ENCODE measurements around the gene DSPP. TPM values are rescaled to one million over a fixed set of nuclear protein-coding genes. Genes with fewer than 3 reads are reported as not detected.

DSPP gene
- total and polyA plus RNA-seq, 2 of the 8 experiments (the other 6 are each of a cell fraction or from before 2014, with no cell fraction given) = not detected

DNA sequence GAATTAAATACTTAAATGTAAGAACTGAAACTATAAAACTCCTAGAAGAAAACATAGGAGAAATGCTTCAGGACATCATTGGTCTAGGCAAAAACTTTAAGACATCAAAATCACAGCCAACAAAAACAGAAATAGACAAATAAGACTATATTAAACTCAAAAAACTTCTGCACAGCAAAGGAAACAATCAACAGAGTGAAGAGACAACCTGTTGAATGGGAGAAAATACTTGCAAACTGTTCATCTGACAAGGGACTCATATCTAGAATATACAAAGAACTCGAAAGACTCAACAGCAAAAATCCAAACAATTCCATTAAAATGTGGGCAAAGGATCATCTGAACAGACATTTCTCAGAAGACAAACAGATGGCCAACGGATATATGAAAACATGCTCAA is 16.2 kb upstream of the DSPP start (continued):
- no peak for TF ChIP-seq CBX5 (IDR thresholded peaks at IDR 0.05; ENCODE audit: low read depth, low read length)

DNA sequence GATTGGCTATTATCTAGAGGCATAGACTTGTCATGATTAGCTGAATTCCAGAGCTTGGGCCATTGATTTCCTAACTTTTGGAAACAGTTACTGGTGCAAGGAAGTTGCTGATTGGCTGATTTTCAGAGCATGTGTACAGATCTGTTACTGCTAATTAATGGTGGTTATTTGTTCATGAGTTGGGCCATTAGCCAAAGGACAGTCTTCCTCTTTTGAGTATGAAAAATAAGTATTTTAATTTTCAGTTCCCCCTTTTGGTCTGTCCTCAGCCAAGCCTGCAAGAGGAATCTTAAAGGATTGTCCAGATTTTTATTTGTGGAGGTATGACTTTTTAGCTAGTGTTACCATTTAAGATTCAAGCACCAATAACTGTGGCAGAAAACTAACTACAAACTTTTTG is 7.0 kb upstream of the DSPP start:
- H2AFZ ChIP-seq (ENCODE audit: low read length) = no peak overlapping the region; the same call in 1 of the 2 replicates
- no peaks in the 10 kb centered on the region for H3K9me3 ChIP-seq (ENCODE audit: insufficient read depth in 2 of 2, low read depth in 1 of 2, low read length in 1 of 2)
- H3K18ac ChIP-seq (ENCODE audit: extremely low read depth, low read length) = no peak overlapping the region
- no peak overlapping the region for H4K8ac ChIP-seq (ENCODE audit: extremely low read depth, insufficient read depth, low read length)
- no peak overlapping the region for H3K4me3 ChIP-seq (ENCODE audit: extremely low read depth in 1 of 4, insufficient read depth in 2 of 4, low read depth in 3 of 4, low read length in 4 of 4)
- no peaks in the 10 kb centered on the region; a peak in 1 of 8 replicates for H3K36me3 ChIP-seq (ENCODE audit: control insufficient read depth in 2 of 4, insufficient read depth in 4 of 4, low read length in 3 of 4)
- no peak overlapping the region for H4K5ac ChIP-seq (ENCODE audit: insufficient read length, low read depth, low read length)
- no peak overlapping the region for H2BK15ac ChIP-seq (ENCODE audit: low read length)
- no peak overlapping the region for H4K91ac ChIP-seq (replicated peaks; ENCODE audit: insufficient read length, low read length)
- H2BK5ac ChIP-seq (ENCODE audit: low read depth, low read length) = no peak overlapping the region
- no peak overlapping the region for H2BK20ac ChIP-seq (ENCODE audit: low read length)
- H3K79me2 ChIP-seq (ENCODE audit: control insufficient read depth in 1 of 2, insufficient read depth in 2 of 2, low read length in 2 of 2) = no peaks in the 10 kb centered on the region
- H3K23me2 ChIP-seq (ENCODE audit: low read depth, low read length) = no peaks in the 10 kb centered on the region
- H3K4me2 ChIP-seq (ENCODE audit: insufficient read depth in 1 of 2, low read depth in 2 of 2, low read length in 2 of 2) = no peak overlapping the region
- H4K20me1 ChIP-seq (replicated peaks in 1 of 2; ENCODE audit: control insufficient read depth in 1 of 2, insufficient read depth in 2 of 2, low read length in 2 of 2) = no peaks in the 10 kb centered on the region
- DNase-seq (ENCODE audit: low read depth in 1 of 2, low spot score in 2 of 2) = no peak
- no peak for FAIRE-seq
- no peak overlapping the region for H2BK12ac ChIP-seq (ENCODE audit: low read depth, low read length)
- TF ChIP-seq CBX5 (IDR thresholded peaks at IDR 0.05; ENCODE audit: low read depth, low read length) (no peak), FOSL1 (IDR thresholded peaks at IDR 0.05; ENCODE audit: insufficient read depth, low read depth, low read length) (no peak), PHF8 (conservative IDR thresholded peaks at IDR 0.05; ENCODE audit: low read depth, low read length) (no peak), RXRA (IDR thresholded peaks at IDR 0.05; ENCODE audit: insufficient read depth, low read depth, low read length) (no peak), KDM4A (IDR thresholded peaks at IDR 0.05; ENCODE audit: low read depth, low read length, severe bottlenecking) (no peak), CBX8 (IDR thresholded peaks at IDR 0.05; ENCODE audit: borderline replicate concordance, low read depth, low read length) (no peak), TAF7 (optimal IDR thresholded peaks at IDR 0.05; ENCODE audit: borderline replicate concordance, low read depth, low read length) (no peak), BACH1 (IDR thresholded peaks at IDR 0.05; ENCODE audit: low read length) (no peak), EZH2 (IDR thresholded peaks at IDR 0.05; ENCODE audit: low read depth, low read length, severe bottlenecking) (no peak)
- TF ChIP-seq, protein P1, sequence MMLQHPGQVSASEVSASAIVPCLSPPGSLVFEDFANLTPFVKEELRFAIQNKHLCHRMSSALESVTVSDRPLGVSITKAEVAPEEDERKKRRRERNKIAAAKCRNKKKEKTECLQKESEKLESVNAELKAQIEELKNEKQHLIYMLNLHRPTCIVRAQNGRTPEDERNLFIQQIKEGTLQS (IDR thresholded peaks at IDR 0.05; ENCODE audit: insufficient read depth, low read depth, low read length) = no peak
- TF ChIP-seq, protein P2, sequence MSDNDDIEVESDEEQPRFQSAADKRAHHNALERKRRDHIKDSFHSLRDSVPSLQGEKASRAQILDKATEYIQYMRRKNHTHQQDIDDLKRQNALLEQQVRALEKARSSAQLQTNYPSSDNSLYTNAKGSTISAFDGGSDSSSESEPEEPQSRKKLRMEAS (IDR thresholded peaks at IDR 0.05) = no peak
- no peak overlapping the region for H2AK5ac ChIP-seq (ENCODE audit: low read depth, low read length)
- H3K14ac ChIP-seq (ENCODE audit: insufficient read length) = no peak overlapping the region
- H3K4ac ChIP-seq (replicated peaks; ENCODE audit: insufficient read length, low read depth, low read length) = no peak overlapping the region
- ChIA-PET CTCF (ENCODE audit: partially characterized antibody) (interaction anchor here (0.7 to 0.8 kb wide), 2 partner anchors 52 to 135 kb away, joined by 3 to 4 read pairs; no protein-coding TSS in a partner anchor), POLR2A (ENCODE audit: partially characterized antibody) (no interaction called here)
- H3K4me1 ChIP-seq (replicated peaks in 1 of 4; ENCODE audit: control insufficient read depth in 3 of 4, insufficient read depth in 4 of 4, low read length in 3 of 4) = 0 out of 7 replicates have a peak, but pooled peaks cover 0 to 4% (median 1%) of the 10 kb centered on the region in 4 experiments
- no peaks in the 10 kb centered on the region for H3K27me3 ChIP-seq (replicated peaks in 1 of 4; ENCODE audit: control insufficient read depth in 3 of 4, extremely low read depth in 1 of 4, insufficient read depth in 3 of 4, low read length in 3 of 4)
- no peak overlapping the region for H3K27ac ChIP-seq (ENCODE audit: low read depth, low read length)
- no peak overlapping the region for H3K56ac ChIP-seq (replicated peaks; ENCODE audit: insufficient read length, low read depth, low read length)
- H3K9ac ChIP-seq (replicated peaks in 1 of 4; ENCODE audit: extremely low read depth in 1 of 4, low read depth in 3 of 4, low read length in 3 of 4) = no peak overlapping the region
- H3K79me1 ChIP-seq (ENCODE audit: low read depth, low read length) = no peaks in the 10 kb centered on the region
- H2BK120ac ChIP-seq (replicated peaks; ENCODE audit: low read depth, low read length) = no peak overlapping the region
- no peak overlapping the region for H3K23ac ChIP-seq (ENCODE audit: insufficient read length)
